ENCODE results near the gene ZYX.
"Not testable (repeated sequence)": the region's sequence is repeated elsewhere in the genome, so short reads cannot be mapped to it uniquely, and the experiment has no call there.

DNA sequence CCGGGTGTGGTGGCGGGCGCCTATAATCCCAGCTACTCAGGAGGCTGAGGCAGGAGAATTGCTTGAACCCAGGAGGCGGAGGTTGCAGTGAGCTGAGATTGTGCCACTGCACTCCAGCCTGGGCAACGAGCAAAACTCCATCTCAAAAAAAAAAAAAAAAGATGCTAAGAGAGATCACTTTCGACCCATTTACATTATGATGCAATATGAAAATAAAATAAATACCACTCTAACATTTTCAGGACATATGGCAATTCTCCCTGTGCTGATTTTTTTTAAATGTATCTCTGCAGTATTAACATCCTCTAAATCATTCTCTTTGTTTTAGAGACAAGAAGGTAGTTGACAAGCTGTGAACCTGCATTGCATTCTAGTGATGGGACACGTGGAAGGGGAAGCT, 34.1 kb downstream of the ZYX start:
- not testable (repeated sequence) for TF ChIP-seq POLR2A (IDR thresholded peaks at IDR 0.05; ENCODE audit: low read depth, low read length); POLR2AphosphoS5 (IDR thresholded peaks at IDR 0.05; ENCODE audit: low read depth, low read length); TAF1 (IDR thresholded peaks at IDR 0.05; ENCODE audit: borderline replicate concordance, low read depth, low read length)

Data from GM12892 (cell line).